Measurements from ENCODE around the gene TTLL12.
A peak's percentile ranks its signal among the peaks of the same experiment; 100 is the strongest.
"Not testable (repeated sequence)": the region's sequence is repeated elsewhere in the genome, so short reads cannot be mapped to it uniquely, and the experiment has no call there.

TTLL12 gene

DNA sequence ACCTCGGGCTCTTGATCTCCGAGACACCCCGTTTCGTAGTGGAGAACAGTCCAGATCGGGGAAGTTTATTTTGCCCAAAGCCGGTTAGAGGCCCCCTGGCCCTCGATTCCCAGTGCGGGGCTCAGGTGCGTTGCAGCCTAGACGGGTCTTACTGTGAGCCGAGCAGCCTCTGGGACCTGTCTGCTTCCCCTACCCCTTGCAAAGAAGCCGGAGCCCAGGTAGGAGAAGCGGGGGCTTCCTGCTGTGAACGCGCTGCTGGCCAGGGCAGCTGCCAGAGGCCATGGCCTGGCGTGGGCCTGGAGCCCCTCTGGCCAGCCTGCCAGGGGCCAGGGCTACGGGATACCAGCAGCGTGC, 35.0 kb downstream of the TTLL12 start:
- DNase-seq, result no peak

DNA sequence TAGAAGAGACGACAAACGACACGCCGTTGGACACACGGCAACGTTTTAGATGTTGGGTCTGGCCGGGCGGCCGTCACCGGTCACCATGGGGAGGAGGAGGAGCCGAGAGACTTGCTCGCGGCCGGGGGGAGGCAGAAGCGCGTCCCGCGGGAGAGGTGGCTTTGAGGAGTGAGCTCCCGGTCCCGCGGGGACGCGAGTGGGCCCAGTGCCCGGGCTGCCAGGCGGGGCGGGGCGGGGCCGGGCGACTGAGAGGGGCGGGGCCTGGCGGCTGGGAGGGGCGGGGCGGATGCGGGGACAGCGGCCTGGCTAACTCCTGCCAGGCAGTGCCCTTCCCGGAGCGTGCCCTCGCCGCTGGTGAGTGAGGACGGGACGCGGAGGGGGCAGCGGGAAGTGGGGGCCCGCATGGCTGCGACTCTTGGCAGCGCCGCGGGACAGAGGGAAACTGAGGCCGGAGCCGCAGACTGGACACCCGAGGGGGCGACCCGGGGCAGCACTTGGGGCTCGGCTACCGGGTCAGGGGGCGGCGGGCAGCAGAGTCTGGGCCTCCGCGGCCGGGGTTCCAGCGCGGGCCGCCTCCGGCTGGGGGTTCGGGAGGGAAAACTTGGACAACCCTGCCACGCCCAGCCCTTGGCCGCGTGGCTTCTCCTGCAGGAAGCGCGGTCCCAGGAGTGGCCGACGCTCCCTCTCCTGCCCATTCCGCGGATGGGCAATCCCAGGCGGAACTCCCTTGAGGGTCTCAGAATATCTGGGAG, 35.5 kb downstream of the TTLL12 start, which contains the start of gene TSPO:
Gene TSPO, plus strand, starts transcription at position 309 of the 752 bp plus-strand sequence. CDS start 7,680 bp downstream, outside the sequence.
- DNase-seq, result no peak

DNA sequence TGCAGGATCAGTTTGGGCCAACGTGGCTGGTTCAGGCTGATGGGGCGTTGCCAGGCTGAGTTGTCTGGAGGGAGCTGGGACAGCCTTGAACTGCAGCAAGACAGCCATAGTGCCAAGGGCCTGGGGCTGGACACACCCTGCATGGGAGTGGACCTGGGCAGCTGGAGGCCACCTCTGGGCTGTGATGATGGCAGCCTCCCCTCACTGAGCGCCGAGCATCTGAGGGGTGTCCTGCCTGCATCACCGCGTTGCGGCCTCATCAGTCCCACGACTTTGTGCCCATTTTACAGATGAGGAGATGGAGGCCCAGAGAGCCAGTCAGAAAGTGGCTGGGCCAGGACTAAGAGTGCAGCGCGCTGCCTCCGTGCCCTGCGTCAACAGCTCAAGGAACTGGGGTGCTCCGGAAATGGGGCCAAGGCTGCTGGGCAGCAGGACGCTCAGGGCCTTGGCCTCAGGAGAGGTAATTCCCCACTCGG, 36.2 kb downstream of the TTLL12 start:
- no peak for DNase-seq

DNA sequence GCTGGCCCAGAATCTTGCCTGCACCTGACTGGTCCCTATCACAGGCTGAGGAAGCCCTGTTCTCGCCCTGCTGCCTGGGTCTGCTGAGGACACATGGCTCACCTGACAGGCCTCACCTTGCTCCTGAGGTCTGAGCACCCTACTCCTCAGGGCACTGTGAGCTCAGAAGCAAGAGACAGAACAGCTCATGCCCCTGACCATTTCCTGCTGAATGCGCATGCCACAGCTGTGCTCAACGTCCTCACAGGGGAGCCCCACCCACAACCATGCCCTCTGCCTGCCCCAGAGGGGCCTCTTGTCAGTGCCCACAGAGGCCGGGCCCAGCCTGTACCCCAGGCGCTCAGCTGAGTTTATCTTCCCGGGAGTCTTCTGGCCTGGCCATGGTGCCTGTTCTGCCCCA, 38.4 kb downstream of the TTLL12 start:
- DNase-seq, result no peak

DNA sequence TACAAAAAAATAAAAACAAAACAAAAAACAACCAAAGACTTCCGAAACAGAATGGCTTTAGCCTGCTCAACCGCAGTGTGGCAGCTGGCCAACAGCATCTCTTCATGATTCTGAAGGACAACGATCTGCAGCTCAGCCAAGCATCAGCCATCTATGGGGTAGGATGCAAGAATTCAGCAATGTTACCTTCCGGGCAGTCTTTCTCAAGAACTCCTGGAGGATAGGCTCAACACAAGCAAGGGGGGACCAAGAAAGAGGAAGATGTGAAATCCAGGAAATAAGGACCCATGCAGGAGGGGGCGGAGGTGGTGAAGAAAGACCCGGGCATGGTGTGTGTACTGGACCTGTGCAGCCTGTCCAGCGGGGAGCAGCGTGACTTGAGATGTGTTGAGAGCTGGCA, 39.1 kb downstream of the TTLL12 start:
- no peak for DNase-seq

DNA sequence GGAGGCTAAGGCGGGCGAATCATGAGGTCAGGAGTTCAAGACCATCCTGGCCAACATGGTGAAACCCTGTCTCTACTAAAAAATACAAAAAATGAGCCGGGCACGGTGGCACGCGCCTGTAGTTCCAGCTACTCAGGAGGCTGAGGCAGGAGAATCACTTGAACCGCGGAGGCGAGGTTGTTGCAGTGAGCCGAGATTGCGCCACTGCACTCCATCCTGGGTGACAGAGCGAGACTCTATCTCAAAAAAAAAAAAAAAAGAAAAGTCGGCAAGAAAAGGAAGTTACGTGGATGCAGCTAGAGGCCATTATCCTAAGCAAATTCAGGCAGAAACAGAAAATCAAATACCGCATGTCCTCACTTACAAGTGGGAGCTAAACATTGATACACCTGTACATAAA, 40.6 kb downstream of the TTLL12 start:
- not testable (repeated sequence) for DNase-seq

DNA sequence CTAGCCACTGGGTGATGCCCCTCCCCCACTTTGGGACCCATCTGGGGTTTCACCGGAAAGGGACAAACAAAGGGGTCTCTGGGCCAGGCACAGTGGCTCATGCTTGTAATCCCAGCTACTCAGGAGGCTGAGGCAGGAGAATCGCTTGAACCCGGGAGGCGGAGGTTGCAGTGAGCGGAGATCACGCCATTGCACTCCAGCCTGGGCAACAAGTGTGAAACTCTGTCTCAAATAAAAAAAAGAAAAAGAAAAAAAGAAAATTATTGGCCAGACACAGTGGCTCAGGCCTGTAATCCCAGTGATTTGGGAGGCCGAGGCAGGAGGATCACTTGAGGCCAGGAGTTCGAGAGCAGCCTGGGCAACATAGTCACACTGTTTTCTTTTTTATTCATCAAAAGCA, 41.6 kb downstream of the TTLL12 start:
- not testable (repeated sequence) for DNase-seq

DNA sequence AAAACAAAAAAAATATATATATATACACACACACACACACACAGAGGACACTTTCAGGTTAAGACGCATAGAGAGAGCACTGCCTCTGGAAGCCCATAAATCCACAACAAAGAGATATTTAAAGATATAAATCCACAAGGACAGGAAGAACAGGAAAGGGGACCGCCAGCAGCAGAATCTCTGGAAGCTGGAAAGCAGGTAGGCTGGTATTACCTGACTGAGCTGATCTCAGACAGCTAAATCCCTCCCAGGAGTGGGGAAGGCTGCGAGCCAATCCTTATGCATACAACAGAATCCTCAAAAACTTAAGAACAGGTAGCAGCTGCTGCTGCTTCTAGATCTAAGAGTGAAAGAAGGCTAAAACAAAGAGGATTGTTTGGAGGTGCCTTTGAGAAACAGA, 42.0 kb downstream of the TTLL12 start:
- DNase-seq, result no peak

DNA sequence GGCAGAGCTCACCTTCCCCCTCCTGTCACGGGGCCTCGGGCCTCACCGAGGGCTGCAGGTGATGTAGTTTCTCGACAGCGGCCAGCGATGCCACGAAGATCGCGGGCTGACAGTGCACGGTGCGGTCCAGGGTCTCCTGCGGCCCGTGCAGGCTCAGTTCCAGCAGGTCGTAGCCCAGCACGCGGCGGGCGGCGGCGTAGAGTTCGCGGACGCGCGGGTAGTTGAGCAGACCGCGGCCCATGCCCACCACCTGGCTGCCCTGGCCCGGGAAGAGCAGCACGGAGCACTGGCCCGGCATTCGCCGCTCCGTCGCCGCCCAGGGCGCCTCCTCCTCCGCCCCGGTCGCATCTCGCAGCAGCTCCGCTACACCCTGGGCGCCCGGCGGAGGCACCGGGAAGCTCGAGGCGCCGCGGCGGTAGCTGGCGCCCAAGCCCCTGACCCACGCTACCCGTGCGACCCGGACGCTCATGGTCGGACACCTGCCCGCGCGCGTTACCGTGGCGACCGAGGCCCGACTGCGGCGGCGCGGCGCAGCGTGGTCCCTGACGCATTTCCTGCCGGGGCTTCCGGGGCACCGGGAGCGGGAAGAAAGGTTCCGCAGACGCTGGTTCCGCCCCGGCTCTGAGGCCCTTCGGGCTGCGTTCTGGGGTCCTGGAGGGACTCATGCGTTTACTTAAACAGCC, 43.9 kb downstream of the TTLL12 start, which contains the start of gene MCAT:
Gene MCAT, minus strand, starts transcription at position 519 of the 683 bp plus-strand sequence. Its CDS starts 50 bp downstream, at position 469.
- DNase-seq, result peak; percentile 71

DNA sequence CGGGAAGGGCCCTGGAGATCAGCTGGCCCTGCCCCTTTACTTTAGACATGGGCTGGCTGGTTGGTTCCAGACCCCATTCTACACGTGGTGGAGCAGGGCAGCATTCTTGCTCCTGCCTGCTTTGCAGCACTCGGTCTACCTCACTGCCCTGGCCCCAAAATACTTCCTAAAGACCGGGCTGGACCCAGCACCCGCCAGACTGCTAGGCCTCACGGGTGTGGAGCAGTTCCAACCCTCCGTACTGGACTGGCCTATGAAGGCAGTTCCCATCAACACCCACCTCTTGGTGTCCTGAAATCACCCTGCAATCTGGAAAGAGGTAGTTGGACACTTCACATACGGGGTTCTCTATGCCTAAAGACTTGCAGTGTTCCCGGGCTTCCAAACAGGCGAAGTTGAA, 50.1 kb downstream of the TTLL12 start:
- no peak for DNase-seq

DNA sequence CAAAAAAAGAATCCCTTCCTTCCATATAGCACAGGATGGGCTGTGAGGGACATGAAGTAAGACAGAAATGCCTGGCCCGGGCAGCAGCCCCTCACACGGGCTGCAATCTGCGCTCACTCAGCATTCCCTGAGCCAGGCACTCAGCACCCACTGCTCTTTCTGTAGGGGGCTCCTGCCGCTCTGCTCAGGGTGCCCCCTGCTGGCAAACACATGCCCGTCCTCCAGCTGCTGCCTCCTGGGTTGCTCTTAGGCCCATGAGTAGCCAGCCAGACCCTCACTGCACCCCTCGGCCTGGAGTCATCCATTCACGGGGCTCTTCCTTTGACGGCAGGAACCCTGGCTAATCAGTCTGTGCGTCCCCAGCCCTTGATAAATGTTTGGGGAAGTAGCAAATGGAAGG, 50.7 kb downstream of the TTLL12 start:
- DNase-seq, result no peak

DNA sequence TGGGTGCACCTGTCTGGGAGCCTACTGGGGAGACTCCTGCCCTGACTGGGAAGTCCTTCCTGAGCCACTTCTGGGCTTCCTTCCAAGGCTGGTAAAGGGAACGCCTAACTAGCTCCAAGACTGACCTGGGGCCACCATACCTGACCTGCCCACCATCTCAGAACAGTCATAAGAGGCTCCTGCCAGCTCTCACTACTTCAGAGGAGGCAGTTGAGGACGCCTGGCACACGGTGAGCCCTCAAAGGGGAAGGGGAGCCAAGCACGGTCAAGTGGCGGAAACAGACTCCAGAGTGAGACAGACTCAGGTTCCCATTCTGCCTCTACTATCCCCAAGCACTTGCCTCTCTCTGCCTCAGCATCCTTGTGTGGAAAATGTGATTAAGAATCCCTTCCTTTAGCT, 51.4 kb downstream of the TTLL12 start:
- no peak for DNase-seq

DNA sequence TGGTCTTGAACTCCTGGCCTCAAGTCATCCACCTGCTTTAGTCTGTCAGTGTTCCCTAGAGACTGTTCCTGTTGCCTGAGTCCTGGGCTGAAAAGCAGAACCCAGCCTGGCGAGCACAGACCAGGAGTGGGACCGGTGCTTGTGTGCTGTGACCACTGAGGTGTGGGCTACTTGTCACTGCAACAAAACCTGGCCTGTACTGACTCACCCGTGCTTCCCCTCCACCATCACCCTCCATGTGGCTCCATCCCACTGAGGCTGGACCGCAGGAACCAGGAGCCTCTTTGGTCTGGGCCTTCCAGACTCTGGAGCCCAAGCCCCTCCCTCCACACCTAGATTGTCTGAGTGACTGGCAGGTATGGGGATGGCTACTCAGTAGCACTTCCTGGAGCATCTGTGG, 52.4 kb downstream of the TTLL12 start:
- no peak for DNase-seq

DNA sequence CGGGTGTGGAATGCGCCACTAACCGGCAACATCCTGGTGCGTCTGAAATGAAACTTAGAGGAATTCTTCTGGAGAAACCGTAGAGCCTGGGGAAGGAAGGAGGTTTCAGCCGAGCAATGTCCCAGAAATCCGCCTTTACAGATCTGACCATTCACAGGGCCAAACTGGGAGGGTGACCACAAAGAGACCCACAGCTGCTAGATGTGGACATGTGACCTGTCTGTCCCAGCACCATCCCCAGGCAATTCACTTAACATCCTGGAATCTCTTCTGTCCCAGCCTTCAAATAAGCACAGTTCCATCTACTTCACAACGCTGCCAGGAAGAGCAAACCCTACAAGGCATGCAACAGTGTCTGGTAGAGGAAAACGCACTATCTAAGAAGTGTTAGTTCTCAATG, 53.5 kb downstream of the TTLL12 start:
- DNase-seq, result no peak

DNA sequence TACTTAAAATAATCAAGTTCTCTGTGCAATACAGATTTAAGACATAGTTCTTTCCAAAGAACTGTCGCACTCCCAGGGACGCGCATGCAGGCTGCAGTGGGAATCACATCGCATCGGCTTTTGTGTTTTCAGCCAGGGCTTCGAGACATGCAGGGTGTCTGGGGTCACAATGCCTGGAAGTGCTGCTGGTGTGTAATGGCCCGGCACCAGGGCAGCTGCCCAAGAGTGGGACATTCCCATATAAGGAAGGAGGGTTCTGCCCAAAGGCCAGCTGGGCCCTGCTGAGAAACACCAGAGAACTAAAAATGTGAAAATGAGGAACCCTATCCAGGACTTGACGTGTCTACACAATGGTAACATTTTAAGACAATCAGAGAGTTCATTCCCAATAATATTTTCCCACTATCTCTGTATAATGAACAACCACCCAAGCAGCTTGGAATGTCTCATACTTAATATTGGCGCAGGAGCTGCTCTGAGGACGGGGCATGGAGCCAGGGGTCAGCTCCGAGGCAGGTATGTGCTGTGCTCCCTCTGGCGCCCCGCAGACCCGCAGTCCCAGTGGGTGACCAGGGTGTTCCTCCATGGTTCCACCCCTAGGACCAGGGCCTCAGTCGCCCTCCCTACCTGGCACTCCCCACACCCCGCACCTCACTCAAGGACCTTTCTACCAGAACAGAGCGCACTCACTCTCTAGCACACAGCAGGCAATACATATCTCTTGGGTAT, 55.0 kb downstream of the TTLL12 start:
- no peak for DNase-seq

DNA sequence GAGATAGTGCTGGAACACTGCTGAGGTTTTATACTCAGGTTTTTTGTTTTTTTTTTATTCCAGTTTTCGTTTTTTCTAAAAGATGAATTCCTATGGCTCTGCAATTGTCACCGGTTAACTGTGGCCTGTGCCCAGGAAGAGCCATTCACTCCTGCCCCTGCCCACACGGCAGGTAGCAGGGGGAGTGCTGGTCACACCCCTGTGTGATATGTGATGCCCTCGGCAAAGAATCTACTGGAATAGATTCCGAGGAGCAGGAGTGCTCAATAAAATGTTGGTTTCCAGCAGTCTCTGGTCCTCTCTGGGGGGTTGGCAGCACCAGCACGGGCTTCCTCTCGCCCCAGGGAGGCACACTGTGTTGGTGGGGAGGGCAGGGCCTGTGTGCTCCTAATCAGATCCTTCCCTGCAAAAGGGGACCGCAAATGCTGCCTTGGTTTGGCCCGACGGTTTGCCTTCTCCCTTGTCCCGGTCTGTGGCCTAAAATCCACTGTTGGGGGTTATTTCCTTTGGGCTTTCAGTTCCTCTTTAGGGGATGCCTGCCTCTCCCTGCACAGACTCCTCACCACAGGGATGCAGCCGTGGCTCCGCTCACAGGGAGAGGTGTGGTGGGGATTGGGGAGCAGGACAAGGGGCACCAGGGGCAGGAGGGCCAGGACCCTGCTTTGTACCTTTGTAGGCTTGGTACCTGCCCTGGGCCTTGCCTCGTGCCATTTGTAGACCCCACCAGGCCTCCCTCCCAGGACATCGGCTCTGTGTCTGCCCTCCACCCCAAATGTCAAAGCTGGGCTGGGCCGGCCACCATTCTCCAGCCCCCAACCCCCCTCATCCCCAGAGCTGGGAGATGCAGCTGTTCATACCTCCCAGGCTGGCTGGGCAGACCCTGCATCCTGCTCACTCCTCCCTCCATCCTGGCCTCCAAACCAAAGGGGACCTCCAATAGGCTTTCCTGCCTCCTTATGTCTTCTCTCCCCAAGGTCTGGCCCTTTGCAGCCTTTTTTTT, 57.2 kb downstream of the TTLL12 start:
- DNase-seq, result no peak

DNA sequence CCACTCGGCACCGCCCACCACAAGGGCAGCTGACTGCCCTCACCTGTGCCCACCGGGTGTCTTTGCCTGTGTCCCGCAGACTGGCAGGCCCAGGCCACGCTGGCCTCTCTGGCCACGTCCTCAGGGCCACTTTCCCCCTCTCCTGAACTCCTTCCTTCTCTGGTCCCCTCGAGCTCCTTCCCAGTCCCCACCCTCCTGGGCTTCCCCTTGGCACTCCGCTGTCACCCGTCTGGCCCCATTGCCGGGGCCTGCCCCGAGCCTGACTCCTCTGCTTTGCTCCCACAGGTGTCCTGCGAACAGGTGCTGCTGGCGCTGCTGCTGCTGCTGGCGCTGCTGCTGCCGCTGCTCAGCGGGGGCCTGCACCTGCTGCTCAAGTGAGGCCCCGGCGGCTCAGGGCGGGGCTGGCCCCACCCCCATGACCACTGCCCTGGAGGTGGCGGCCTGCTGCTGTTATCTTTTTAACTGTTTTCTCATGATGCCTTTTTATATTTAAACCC, 58.0 kb downstream of the TTLL12 start:
- DNase-seq, result no peak

DNA sequence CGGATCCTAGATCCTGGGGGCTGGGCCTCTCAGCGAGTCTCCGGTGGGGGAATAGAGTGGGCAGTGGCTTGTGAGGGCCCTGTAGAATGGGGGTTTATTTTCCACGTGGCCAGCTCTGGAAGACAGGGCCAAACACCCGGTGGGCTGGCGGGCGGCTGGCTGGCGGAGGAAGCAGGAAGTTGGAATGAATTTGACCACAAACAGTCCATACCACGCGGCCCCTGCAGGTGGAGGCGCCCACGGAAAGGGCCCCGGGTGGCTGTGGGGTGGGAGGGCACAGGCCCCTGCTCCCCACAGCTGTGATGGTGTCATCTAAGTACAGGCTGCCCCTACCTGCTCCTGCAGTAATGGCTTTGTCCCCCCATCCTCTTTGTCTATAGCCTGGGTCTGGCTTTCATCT, 58.8 kb downstream of the TTLL12 start:
- DNase-seq, result no peak

DNA sequence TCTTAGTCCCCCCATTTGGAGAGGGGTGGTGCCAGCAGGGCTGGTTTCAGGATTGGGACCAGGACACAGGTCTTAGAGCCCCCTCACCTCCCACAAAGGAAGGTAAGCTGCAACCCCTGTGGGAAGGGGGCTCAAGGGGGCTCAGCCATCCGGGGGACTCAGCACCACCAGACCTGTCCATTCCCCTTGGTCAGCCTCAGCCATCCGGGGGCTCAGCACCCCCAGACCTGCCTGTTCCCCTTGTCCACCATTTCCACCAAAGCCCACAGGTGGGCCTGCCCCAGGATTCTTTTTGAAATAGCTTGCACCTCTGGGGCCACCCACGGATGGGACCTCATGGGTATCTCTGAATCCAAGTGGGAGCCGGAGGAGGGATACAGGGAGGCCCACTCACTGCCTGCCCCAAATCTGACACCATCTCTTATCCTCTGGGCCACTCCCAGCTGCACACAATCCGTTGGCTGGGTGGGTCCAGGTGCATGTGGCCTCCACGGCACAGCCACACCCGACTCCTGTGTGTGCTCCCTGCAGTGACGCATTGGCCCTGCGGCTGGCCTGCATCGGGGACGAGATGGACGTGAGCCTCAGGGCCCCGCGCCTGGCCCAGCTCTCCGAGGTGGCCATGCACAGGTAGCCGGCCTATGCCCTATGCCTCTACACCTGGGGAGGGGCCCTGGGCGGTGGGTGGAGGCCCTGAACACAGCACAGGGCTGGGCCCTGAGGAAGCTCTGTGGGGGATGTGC, 59.6 kb downstream of the TTLL12 start:
- no peak for DNase-seq

DNA sequence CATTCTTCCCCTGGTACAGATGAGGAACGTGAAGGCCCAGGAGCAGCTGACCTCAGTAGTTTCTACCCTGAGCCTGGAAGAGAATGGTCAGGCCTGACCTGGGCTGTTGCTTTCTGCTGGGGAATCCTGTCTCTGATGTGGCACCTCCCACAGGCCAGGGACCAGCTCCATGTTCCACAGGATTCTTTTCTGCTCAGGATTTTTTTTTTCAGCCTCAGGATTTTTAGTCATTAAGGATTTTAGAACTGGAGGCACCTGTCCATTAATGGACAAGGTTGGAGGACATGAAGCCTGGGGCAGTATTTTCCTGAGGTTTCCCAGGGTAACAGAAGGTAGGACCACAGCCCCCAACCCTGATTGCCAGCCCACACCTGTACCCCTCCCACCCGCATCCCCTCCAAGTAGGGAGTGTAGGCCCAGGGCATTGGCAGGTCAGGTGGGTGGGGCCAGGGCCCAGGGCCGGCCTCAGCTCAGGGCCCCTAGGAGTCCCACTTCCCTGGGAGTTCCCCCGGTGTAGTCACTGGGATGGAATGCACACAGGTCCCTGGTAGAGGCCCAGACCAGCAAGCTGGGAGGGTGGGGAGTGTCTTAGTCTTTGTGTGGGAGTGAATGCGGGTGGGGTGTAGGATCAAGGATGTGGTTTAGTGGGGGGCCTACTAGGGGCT, 60.3 kb downstream of the TTLL12 start:
- DNase-seq, result no peak

DNA sequence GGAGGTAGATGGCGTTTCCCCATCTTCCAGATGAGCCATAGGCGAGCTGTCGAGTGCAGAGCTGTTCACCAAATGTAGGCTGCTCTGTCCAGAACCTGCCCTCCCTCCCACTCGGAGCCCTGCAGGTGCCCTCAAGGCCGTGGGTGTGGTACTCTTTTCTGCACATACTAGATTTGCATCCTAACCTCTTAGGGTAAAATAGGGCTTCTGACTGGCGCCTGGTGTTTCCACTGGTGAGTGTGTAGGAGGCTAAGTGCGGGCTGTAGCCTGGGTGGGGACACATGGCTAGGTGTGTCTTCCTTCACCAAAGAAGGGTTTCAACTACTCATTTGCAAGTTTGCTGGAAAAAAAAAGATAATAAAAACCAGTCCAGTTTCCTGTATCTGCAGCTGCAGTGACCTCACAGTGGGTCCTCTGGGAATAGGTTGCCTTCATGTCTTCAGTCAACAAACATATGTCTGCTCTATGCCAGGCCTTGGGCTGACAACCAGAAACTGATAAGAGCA, 67.9 kb downstream of the TTLL12 start:
- DNase-seq, result no peak

Data from NK-92 treated with Interleukin-12 subunit alpha and Interleukin-12 subunit beta, amount 100 ng/mL, for 24 hours (cell line).